RWPE2 (cell line): Measurements from ENCODE around the gene PLEKHN1.

Experiments used
- ATAC-seq: fragments of 200-7000 bp; cut with Tn5 transposase; 3 replicates; pipeline ENCODE4 v1.9.1; 2021; ENCODE audit warnings: low read depth
- DNase-seq: peaks from one replicate; pipeline ENCODE4 v3.0.0-alpha.2; 2020; ENCODE audit warnings: low spot score
- H3K27ac ChIP-seq: fragments of 450-650 bp; 2 replicates; pipeline ENCODE4 v1.5.1; 2017; ENCODE audit warnings: mild to moderate bottlenecking; ENCODE audit not compliant: poor library complexity, severe bottlenecking
- H3K27me3 ChIP-seq: fragments of 250-450 bp; sonication (Bioruptor Pico); 2 replicates; pipeline ENCODE4 v1.5.1; 2021; ENCODE audit warnings: mild to moderate bottlenecking, moderate library complexity; ENCODE audit not compliant: insufficient read depth, poor library complexity, severe bottlenecking
- H3K36me3 ChIP-seq: fragments of 250-450 bp; sonication (Bioruptor Pico); 2 replicates; pipeline ENCODE4 v1.5.1; 2020; ENCODE audit warnings: low read depth, mild to moderate bottlenecking, moderate library complexity
- H3K4me1 ChIP-seq: fragments of 250-450 bp; sonication (Bioruptor Pico); 2 replicates; pipeline ENCODE4 v1.5.1; 2021; ENCODE audit warnings: mild to moderate bottlenecking, moderate library complexity; ENCODE audit not compliant: insufficient read depth, poor library complexity, severe bottlenecking
- H3K4me3 ChIP-seq: fragments of 250-450 bp; sonication (Bioruptor Pico); 2 replicates; pipeline ENCODE4 v1.5.1; 2021; ENCODE audit warnings: mild to moderate bottlenecking, moderate library complexity; ENCODE audit not compliant: severe bottlenecking
- H3K9me3 ChIP-seq: fragments of 250-450 bp; sonication (Bioruptor Pico); 2 replicates; pipeline ENCODE4 v1.5.1; 2021; ENCODE audit warnings: mild to moderate bottlenecking, moderate library complexity; ENCODE audit not compliant: severe bottlenecking
- CTCF ChIP-seq: fragments of 450-650 bp; IDR thresholded peaks from one replicate; pipeline ENCODE4 v1.5.1; 2017; ENCODE audit warnings: mild to moderate bottlenecking, moderate library complexity; ENCODE audit not compliant: poor library complexity, severe bottlenecking

PLEKHN1 gene

GRCh38 chr1:940107-941014 is 25.9 kb upstream of the PLEKHN1 start:
- peaks cover 50% of the 10 kb centered on the region for H3K27me3 ChIP-seq
- peak overlapping the region; percentile 9 for H3K4me3 ChIP-seq
- peak; percentile 8 for TF ChIP-seq CTCF
- ATAC-seq (peak; percentile 12; the same call in 1 of the 3 replicates), DNase-seq (no peak)
- H3K9me3 ChIP-seq: peaks cover 3% of the 10 kb centered on the region
- H3K36me3 ChIP-seq: peaks cover 8% of the 10 kb centered on the region
- H3K4me1 ChIP-seq: no peaks in the 10 kb centered on the region
- no peak overlapping the region for H3K27ac ChIP-seq

- Histone ChIP-seq H3K27me3 (peaks cover 43% of the 10 kb centered on the region), H3K27ac (no peak overlapping the region), H3K9me3 (peaks cover 3% of the 10 kb centered on the region), H3K4me3 (no peak overlapping the region), H3K4me1 (no peaks in the 10 kb centered on the region), H3K36me3 (peaks cover 13% of the 10 kb centered on the region)
- ATAC-seq (no peak), DNase-seq (no peak)
- no peak for TF ChIP-seq CTCF
These were observed 25.2 kb upstream of the PLEKHN1 start for GRCh38 chr1:941015-941587.

- peaks cover 3% of the 10 kb centered on the region for H3K9me3 ChIP-seq
- no peaks in the 10 kb centered on the region for H3K4me1 ChIP-seq
- DNase-seq (no peak), ATAC-seq (peak; percentile 40)
- H3K27me3 ChIP-seq: peaks cover 38% of the 10 kb centered on the region
- H3K27ac ChIP-seq: no peak overlapping the region
- no peak for TF ChIP-seq CTCF
- H3K36me3 ChIP-seq: peaks cover 20% of the 10 kb centered on the region
- H3K4me3 ChIP-seq: peak overlapping the region; percentile 24
These were observed 24.5 kb upstream of the PLEKHN1 start for GRCh38 chr1:941588-942383.

- no peak for DNase-seq
These were observed 23.9 kb upstream of the PLEKHN1 start for GRCh38 chr1:942411-942821.

More at GRCh38 chr1:942411-942821, 23.9 kb upstream of the PLEKHN1 start:
- TF ChIP-seq CTCF: no peak
- ATAC-seq: peak; percentile 8; the same call in 1 of the 3 replicates
- Histone ChIP-seq H3K27me3 (peaks cover 36% of the 10 kb centered on the region), H3K27ac (no peak overlapping the region), H3K4me3 (no peak overlapping the region), H3K4me1 (no peaks in the 10 kb centered on the region), H3K36me3 (peaks cover 26% of the 10 kb centered on the region), H3K9me3 (peaks cover 3% of the 10 kb centered on the region)
